ENCODE results near the gene STK32A.
A peak's percentile ranks its signal among the peaks of the same experiment; 100 is the strongest.

The STK32A gene

DNA sequence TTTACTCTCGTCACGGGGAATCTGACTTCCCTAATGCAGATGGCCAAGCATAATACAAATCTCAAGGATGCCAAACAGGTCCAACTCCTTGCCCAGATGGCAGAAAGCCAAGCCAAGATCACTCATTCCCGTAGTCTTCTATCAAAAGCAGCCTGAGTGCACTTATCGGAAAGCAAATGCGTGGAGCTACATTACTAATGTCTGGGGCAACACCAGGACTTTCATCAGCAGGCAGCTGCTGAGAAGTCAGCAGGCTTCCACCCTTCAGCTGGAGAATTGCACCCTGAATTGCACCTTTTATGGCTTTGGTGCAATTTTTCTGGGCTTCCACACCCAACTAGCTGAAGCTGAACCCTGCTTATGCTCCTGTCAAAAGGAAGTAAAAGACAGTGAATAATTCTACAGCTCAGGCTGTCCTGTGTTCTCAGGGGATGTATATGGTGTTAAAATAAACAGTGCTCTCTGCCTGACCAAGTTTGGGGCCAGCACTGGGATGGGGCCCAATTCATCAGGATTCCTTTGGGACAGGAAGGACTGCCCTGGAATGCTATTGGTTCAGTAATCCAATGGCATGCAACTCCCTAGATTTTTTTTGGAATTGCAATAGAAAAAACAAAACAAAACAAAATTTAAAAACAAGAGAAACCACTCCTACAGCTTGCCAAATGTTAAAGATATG lies 182.4 kb downstream of the STK32A start:
- DNase-seq, result peak in 3 of 56 donors; percentile 15 to 38 (median 32)

DNA sequence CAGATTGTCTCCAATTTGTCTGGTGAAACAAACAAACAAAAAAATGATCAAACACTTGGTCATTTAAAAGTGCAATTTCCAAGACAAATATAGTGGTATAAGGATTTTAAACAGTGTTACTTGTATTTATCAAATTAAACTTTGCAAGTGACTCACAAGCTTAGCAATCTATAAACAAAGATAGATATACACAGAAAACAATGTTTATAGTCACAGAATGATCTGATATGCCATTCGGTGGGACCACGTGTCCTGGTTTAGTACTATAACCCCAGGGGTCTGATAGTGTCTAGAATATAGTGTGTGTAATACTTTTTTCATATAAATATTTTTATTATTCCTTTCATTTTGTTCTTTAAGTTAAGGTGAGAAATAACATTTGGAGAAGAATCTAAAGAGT lies 183.8 kb downstream of the STK32A start:
- DNase-seq, result no peak

DNA sequence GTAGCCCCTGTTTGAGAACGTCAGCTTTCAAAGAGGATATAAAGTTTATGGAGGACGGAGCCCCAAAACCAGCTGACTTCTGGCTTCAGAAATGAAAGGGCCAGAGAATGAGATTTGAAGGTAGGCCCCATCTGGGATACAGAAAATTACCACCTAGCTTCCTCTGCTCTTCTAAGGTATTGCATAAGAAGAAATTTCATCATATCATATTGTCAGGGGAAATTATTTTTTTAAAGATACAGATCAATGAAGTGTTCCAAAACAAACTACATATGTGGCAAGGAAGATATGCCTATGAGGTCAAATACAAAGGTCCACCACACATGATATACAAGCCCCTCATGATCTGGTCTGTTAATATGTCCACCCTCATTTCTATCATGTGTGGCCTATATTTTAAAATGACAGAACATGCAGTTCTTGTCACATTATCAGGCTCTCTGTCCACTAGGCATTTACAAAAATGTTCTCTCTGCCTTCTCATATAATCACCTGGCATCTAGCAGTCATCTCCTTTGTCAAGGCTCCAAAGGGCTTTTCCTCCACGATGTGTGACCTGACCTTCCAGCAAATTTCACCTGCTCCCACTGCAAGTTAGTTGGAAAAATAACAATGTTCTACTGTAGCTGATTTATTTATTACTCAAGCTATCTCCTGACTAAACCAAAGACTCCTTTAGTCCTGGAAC lies 192.0 kb downstream of the STK32A start:
- DNase-seq, result no peak

DNA sequence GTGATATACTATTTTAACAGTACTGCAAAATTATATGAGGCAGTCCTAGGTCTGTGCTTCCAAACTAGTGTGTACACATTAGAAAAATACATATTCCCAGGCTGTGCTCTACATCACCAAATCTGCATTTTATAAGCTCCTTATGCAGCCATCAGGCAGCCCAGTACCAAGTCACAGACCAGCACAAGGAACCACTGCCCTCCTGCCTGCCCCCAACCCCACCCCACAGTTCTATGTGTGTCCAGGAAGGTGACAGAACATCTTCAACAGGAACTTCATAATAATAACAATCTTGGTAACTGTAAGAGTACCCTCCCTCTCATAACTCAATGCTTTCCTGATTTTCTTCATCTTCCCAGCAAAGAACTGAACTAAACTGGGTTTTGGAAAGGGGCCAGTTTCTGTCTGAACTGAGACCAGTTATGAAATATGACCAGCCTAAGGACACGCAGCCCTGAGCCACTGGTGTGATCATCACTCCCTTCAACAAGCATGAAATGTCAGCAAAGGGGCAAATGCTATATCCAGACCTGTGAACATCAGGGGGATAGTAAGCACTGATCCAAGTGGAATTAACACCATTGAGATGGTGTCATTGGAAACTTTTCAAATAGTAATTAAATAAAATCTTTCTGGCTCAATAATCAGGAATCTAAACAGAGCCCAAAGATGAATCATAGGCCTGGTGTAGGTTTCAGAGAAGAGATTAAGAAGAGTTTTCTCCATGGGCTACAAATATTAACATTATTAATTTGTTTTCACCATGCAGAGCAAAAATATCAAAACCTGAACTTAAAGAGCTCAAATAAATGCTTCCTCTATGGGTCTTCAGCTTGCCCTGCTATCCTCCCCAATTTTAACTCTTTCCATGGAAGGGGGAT lies 192.9 kb downstream of the STK32A start:
- no peak for DNase-seq

DNA sequence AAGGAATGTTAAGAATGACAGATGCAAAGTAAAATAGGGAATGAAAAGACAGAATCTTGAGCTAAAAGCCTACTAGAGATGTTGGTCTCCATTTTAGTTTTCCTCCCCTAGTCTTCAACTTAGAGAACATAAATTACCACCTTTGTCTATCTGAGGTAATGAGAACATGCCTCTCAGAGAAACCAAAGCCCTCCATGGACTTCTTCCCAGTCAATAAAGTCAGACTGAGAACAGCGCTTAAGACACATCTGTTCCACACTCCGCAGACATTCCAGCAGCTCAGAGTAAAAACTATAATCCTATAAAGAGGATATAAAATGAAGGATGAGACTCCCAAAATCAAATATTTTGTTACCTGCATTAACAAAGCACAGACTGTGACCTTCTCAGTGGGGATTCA lies 195.8 kb downstream of the STK32A start:
- no peak for DNase-seq

DNA sequence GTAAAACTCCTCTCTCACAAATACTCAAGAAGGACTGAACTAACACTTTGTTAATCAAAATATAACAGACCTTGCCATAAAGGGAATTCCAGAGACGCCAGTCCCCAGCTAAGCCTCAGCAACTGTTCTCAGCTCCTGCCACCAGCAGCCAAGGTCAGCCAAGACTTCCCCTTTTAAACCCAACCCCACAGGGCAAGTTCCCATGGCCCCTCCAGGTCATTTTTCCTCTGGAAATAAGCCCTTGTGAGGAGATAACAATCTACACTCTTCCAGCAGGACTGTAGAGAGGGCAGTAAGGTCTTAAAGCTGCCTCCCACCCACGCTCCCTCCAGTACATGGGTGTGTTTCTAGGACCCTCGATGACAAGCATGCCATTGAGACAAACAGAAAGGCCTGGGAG lies 196.8 kb downstream of the STK32A start:
- no peak for DNase-seq

DNA sequence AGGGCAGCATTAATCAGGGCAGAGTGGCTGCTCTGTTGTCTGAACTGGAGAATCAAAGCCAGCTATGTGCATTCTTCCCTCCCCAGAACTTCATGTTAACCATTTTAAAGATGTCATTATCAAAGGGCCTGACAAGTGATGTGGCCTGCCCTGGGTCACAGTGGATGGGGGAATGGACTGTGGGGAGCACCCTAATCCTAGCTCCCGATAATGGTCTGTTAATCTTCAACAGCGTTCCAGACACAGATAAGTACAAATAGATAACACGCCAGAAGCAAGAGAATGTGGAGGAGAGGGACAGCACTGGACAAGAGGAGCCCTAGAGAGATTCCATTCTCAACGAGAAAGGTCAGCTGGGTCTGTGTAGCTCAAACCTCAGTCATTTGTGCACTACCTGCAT lies 197.5 kb downstream of the STK32A start:
- DNase-seq, result no peak

DNA sequence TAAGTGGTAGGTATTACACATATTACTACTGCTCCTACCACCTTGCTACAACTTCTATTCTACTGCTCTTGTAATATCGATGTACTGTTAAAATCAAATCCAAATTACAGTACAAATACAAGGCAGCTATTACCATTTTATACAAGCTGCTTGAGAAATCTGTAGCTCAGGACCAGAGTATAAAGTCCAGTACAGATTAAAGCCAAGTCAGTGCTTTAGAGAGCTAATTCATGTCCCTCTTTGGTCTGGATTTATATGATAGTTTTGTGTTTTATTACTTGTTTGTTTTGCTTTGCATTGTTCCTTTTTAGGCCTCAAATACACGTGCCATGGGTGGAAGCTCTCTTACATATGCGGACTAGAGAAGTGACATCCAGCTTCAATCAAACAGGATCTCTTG lies 199.2 kb downstream of the STK32A start:
- DNase-seq, result no peak

DNA sequence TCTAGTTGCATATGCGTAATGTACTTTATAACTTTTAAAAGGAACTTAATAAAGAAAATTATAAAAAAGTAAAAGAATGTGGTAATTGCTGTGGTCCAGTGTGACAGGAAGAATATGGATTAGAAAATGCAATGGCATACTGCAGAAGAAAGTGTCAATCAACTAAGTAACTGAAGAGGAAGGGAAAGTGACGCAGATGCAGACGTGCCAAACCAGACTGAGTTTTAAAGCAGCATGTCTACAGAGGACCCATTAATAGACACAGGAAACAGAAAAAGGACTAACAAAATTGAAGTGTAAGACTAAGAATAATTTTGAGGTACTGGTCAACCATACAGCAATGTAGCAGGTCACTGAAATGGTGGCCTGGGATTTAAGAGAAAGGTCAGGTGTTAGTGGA lies 201.8 kb downstream of the STK32A start:
- no peak for DNase-seq

DNA sequence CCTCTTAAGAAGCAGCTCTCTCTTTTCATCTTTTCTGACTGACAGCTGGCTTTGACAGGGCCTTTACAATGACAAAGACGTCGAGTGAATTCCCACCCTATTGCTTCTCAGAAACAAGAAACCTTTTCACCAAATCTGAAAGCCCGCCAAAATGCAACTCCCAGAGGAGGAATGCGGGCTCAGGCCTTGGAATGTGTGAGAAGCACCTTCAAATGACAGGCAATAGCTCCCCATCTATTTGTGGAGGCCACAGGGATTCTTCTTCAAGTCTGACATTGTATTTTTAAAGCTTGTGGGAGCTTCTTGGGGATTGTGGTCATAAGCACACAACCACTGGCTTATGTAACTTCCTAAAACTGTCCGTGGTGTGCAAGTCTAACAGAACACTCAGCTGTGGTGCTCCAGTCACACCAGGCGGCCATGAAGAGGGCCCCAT lies 202.4 kb downstream of the STK32A start:
- DNase-seq, result peak in 4 of 56 donors; percentile 8 to 30 (median 22)

Measured in amygdala (tissue), 56 donors.